Suprapubic skin (tissue), 3 donors: ENCODE data around the gene CDKN2B-AS1.

Source experiments
- POLR2AphosphoS5 ChIP-seq, 3 donors: sonication (generic); formaldehyde crosslinking; IDR thresholded peaks; one replicate each; pipeline ENCODE4 v1.6.1; 2017; ENCODE audit warnings: antibody characterized with exemption in 3 of 3
- TF ChIP-seq, protein P1 (sequence below), 2 donors: fragments of 200-600 bp in 1 of 2; fragments of 450-650 bp in 1 of 2; sonication (generic) in 1 of 2; IDR thresholded peaks; one replicate each; pipeline ENCODE4 v1.5.1; 2016 to 2019; ENCODE audit warnings: antibody characterized with exemption in 2 of 2, mild to moderate bottlenecking in 1 of 2, moderate library complexity in 1 of 2

DNA sequence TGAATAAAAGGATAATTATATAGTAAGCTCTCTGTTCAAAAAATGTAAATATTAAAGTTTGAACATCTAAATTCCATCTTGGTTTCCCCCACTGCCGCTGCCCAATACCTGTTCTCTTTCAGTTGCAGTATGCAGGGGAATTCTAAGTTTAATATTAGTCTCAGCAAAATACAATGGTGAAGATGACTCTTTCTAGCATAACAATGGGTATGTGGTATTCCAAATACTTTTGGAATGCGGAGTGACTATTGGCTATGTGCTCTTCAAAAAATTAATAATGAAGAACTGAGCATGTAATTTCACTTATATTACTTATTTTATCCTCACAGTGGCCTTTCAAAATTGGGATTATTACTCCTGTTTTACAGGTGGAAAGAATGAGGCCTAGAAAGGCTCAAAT, 3.4 kb downstream of the CDKN2B-AS1 start:
- TF ChIP-seq, protein P1, sequence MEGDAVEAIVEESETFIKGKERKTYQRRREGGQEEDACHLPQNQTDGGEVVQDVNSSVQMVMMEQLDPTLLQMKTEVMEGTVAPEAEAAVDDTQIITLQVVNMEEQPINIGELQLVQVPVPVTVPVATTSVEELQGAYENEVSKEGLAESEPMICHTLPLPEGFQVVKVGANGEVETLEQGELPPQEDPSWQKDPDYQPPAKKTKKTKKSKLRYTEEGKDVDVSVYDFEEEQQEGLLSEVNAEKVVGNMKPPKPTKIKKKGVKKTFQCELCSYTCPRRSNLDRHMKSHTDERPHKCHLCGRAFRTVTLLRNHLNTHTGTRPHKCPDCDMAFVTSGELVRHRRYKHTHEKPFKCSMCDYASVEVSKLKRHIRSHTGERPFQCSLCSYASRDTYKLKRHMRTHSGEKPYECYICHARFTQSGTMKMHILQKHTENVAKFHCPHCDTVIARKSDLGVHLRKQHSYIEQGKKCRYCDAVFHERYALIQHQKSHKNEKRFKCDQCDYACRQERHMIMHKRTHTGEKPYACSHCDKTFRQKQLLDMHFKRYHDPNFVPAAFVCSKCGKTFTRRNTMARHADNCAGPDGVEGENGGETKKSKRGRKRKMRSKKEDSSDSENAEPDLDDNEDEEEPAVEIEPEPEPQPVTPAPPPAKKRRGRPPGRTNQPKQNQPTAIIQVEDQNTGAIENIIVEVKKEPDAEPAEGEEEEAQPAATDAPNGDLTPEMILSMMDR (IDR thresholded peaks at IDR 0.05), result no peak
- no peak for TF ChIP-seq POLR2AphosphoS5 (IDR thresholded peaks at IDR 0.05)
